Measurements from ENCODE around the gene VEGFB.

VEGFB gene

GRCh38 chr11:64286801-64287159, 52.4 kb downstream of the VEGFB start:
- TF ChIP-seq RAD21 (IDR thresholded peaks at IDR 0.05; ENCODE audit: low read depth): no peak
- no peak for TF ChIP-seq EGR1 (IDR thresholded peaks at IDR 0.05)
- no peak for TF ChIP-seq CEBPB (IDR thresholded peaks at IDR 0.05)
- TF ChIP-seq NFIC (IDR thresholded peaks at IDR 0.05): no peak
- no peak for TF ChIP-seq FOXM1 (IDR thresholded peaks at IDR 0.05; ENCODE audit: borderline replicate concordance, low read depth)
- TF ChIP-seq TCF12 (IDR thresholded peaks at IDR 0.05; ENCODE audit: low read depth): no peak
- no peak for TF ChIP-seq YY1 (IDR thresholded peaks at IDR 0.05; ENCODE audit: low read depth)
- no peak for TF ChIP-seq EP300 (IDR thresholded peaks at IDR 0.05; ENCODE audit: borderline replicate concordance)
- TF ChIP-seq MAX (IDR thresholded peaks at IDR 0.05): no peak
- no peak for TF ChIP-seq REST (IDR thresholded peaks at IDR 0.05; ENCODE audit: low read depth)
- TF ChIP-seq ZBTB7A (IDR thresholded peaks at IDR 0.05; ENCODE audit: low read depth): no peak
- TF ChIP-seq, protein P1, sequence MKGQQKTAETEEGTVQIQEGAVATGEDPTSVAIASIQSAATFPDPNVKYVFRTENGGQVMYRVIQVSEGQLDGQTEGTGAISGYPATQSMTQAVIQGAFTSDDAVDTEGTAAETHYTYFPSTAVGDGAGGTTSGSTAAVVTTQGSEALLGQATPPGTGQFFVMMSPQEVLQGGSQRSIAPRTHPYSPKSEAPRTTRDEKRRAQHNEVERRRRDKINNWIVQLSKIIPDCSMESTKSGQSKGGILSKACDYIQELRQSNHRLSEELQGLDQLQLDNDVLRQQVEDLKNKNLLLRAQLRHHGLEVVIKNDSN (IDR thresholded peaks at IDR 0.05): no peak
- TF ChIP-seq TEAD4 (IDR thresholded peaks at IDR 0.05): no peak
- TF ChIP-seq TAF1 (IDR thresholded peaks at IDR 0.05; ENCODE audit: low read depth): no peak
- TF ChIP-seq CREB1 (IDR thresholded peaks at IDR 0.05; ENCODE audit: low read depth): no peak

DNA sequence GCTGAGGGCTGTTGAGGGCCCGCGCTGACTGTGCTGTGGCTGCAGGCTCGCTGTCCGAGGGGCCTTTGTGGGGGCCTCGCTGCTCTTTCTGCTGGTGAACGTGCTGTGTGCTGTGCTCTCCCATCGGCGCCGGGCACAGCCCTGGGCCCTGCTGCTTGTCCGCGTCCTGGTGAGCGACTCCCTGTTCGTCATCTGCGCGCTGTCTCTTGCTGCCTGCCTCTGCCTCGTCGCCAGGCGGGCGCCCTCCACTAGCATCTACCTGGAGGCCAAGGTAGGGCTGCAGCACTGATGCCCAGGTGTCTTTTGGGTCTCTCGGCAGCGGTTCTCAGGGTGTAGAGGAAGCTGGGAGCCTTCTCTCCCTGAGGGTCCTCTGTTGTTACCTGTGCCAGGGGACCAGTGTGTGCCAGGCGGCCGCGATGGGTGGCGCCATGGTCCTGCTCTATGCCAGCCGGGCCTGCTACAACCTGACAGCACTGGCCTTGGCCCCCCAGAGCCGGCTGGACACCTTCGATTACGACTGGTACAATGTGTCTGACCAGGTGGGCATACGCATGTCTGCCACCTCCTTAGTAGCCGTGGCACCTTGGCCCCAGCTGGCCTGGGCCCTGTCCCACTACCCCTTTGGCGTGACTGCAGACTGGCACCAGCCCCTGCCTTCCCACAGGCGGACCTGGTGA, 53.4 kb downstream of the VEGFB start:
- TF ChIP-seq CEBPB (IDR thresholded peaks at IDR 0.05) (no peak), TCF12 (IDR thresholded peaks at IDR 0.05; ENCODE audit: low read depth) (no peak), ZBTB7A (IDR thresholded peaks at IDR 0.05; ENCODE audit: low read depth) (no peak), FOXM1 (IDR thresholded peaks at IDR 0.05; ENCODE audit: borderline replicate concordance, low read depth) (no peak)
- TF ChIP-seq, protein P1 (IDR thresholded peaks at IDR 0.05): no peak

- TF ChIP-seq CEBPB (IDR thresholded peaks at IDR 0.05): no peak
- TF ChIP-seq FOXM1 (IDR thresholded peaks at IDR 0.05; ENCODE audit: borderline replicate concordance, low read depth): no peak
Measured at GRCh38 chr11:64288353-64288750, 54.0 kb downstream of the VEGFB start.
